Measurements from ENCODE around the gene QSOX2. TPM values are rescaled to one million over a fixed set of nuclear protein-coding genes. Genes with fewer than 3 reads are reported as not detected.
A peak's percentile ranks its signal among the peaks of the same experiment; 100 is the strongest.

Gene QSOX2
- total RNA-seq, 2 experiments from 2014 or later, result 50.0 to 57.5 TPM

DNA sequence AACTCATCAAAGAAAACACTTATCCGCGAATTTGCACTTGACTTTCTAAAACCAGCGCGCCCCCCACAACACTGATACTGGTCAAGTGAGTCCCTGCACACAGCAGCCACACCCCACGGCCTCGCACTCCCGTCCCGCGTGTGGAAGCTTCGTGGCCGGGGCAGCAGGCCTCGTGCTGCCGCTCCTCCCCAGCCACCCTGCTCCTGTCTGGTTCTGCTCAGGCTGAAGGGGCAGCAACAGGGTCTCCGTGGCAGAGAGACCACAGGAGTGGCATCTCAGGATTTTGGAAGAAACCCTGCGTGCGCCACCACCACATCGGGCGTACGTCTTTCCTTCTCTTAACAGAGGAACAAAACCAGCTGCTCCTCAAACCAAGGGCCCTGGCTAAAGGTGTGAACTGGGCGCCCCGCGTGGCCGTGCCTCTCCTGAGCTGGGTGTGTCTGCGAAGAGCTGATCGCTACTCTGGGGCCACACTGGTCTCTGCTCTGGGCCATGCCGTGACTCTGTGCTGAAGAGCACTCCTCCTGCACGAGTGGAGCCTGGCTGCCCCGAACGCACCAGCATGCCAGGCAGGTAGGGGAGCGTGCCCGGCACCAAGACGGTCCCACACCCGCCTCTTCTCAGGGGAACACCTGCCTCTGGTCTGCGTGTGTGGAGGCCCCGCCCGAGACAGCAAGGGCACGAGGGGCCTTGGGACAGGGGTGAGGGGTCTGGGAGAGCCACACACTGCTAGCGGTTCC lies 23.3 kb downstream of the QSOX2 start:
- no peak overlapping the region for H3K4me3 ChIP-seq (ENCODE audit: low read depth, low read length, poor library complexity, severe bottlenecking)
- no TSS peak for BruUV-seq (replicated peaks)
- H3K79me2 ChIP-seq (ENCODE audit: insufficient read depth, low read depth, low read length), result peaks cover 28% of the 10 kb centered on the region; the same call in 1 of the 2 replicates
- POLR2A ChIA-PET, result interaction anchor here (1.1 kb wide), 2 partner anchors 16 to 21 kb away, joined by 3 to 6 read pairs; no protein-coding TSS in a partner anchor
- H3K27ac ChIP-seq (ENCODE audit: low read depth, low read length, poor library complexity, severe bottlenecking), result peak overlapping the region; percentile 97
- DNase-seq (ENCODE audit: low spot score), result no peak
- H3K9me2 ChIP-seq (ENCODE audit: insufficient read depth, low read length), result no peaks in the 10 kb centered on the region
- H4K20me1 ChIP-seq (ENCODE audit: insufficient read depth, low read length), result no peaks in the 10 kb centered on the region
- TF ChIP-seq, protein P1, sequence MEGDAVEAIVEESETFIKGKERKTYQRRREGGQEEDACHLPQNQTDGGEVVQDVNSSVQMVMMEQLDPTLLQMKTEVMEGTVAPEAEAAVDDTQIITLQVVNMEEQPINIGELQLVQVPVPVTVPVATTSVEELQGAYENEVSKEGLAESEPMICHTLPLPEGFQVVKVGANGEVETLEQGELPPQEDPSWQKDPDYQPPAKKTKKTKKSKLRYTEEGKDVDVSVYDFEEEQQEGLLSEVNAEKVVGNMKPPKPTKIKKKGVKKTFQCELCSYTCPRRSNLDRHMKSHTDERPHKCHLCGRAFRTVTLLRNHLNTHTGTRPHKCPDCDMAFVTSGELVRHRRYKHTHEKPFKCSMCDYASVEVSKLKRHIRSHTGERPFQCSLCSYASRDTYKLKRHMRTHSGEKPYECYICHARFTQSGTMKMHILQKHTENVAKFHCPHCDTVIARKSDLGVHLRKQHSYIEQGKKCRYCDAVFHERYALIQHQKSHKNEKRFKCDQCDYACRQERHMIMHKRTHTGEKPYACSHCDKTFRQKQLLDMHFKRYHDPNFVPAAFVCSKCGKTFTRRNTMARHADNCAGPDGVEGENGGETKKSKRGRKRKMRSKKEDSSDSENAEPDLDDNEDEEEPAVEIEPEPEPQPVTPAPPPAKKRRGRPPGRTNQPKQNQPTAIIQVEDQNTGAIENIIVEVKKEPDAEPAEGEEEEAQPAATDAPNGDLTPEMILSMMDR (conservative IDR thresholded peaks at IDR 0.05; ENCODE audit: low read length), result no peak
- no peak for TF ChIP-seq EZH2phosphoT487 (IDR thresholded peaks at IDR 0.05; ENCODE audit: borderline replicate concordance, low read depth, low read length)
- peaks cover 87% of the 10 kb centered on the region for H3K36me3 ChIP-seq (ENCODE audit: insufficient read depth, low read length)
- H2AFZ ChIP-seq (ENCODE audit: low read length), result no peak overlapping the region
- CTCF ChIA-PET (ENCODE audit: unreplicated experiment), result no interaction called here
- H3K4me2 ChIP-seq (ENCODE audit: low read length), result peak overlapping the region; percentile 81
- intact Hi-C loops (cut with micrococcal nuclease; ENCODE audit: unreplicated experiment), result loop anchor here (2.0 kb wide), 1 partner anchor 60 kb away; no protein-coding TSS in a partner anchor
- H3K9me3 ChIP-seq (ENCODE audit: low read length), result no peaks in the 10 kb centered on the region
- peaks cover 60% of the 10 kb centered on the region for H3K4me1 ChIP-seq (ENCODE audit: insufficient read depth, low read length, poor library complexity, severe bottlenecking)

DNA sequence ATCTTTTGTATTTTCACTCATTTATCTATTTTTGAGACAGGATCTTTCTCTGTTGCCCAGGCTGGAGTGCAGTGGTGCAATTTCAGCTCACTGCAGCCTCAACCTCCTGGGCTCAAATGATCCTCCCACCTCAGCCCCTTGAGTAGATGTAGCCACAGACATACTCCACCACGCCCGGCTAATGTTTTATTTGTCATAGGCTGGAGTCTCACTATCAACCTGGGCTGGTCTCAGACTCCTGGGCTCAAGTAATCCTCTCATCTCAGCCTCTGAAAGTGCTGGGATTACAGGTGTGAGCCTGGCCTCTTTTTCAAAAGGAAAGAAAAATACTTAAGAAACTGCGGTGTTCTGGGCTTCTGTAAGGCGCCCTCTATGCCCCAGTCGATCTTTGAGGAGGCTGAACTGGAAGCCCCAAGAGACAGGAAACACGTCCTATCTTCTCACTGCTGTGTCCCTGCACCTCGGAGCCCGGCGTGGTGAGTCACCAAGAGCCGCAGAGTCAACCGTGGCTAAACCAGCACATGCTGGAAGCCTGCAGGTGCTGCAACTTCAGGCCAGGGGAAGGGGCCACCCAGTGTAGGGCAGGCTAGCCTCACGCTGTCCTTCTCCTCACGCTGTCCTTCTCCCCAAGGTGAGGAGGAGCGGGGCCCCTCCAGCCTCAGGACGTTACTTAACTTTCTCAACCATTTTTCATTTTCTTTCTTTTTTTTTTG lies 25.4 kb downstream of the QSOX2 start:
- Histone ChIP-seq H3K79me2 (ENCODE audit: insufficient read depth, low read depth, low read length) (peaks cover 21% of the 10 kb centered on the region; the same call in 1 of the 2 replicates), H2AFZ (ENCODE audit: low read length) (no peak overlapping the region), H3K4me1 (ENCODE audit: insufficient read depth, low read length, poor library complexity, severe bottlenecking) (peaks cover 43% of the 10 kb centered on the region), H4K20me1 (ENCODE audit: insufficient read depth, low read length) (no peaks in the 10 kb centered on the region), H3K9me3 (ENCODE audit: low read length) (no peaks in the 10 kb centered on the region), H3K4me3 (ENCODE audit: low read depth, low read length, poor library complexity, severe bottlenecking) (no peak overlapping the region), H3K27ac (ENCODE audit: low read depth, low read length, poor library complexity, severe bottlenecking) (peak overlapping the region; percentile 18), H3K36me3 (ENCODE audit: insufficient read depth, low read length) (peaks cover 97% of the 10 kb centered on the region), H3K9me2 (ENCODE audit: insufficient read depth, low read length) (no peaks in the 10 kb centered on the region), H3K4me2 (ENCODE audit: low read length) (no peak overlapping the region)
- ChIA-PET CTCF (ENCODE audit: unreplicated experiment) (no interaction called here), POLR2A (interaction anchor here (0.8 kb wide), 1 partner anchor 343 kb away, joined by 5 read pairs; no protein-coding TSS in a partner anchor)
- TF ChIP-seq, protein P1 (conservative IDR thresholded peaks at IDR 0.05; ENCODE audit: low read length), result no peak
- TF ChIP-seq EZH2phosphoT487 (IDR thresholded peaks at IDR 0.05; ENCODE audit: borderline replicate concordance, low read depth, low read length), result no peak
- peak; percentile 45 for DNase-seq (ENCODE audit: low spot score)
- no TSS peak for BruUV-seq (replicated peaks)
- intact Hi-C loops (cut with micrococcal nuclease; ENCODE audit: unreplicated experiment), result no loop called here
